Body of pancreas (tissue), 4 donors: ENCODE data around the gene DIRAS1. TPM values are rescaled to one million over a fixed set of nuclear protein-coding genes. Genes with fewer than 3 reads are reported as not detected.

Experiments
- ATAC-seq: fragments of 150-250 bp; one replicate; pipeline ENCODE4 v1.9.1; 2016
- DNase-seq, 4 donors: peaks; one replicate each; pipeline ENCODE4 v3.0.0-alpha.2; 2019
- H3K27ac ChIP-seq, 4 donors: fragments of 200-600 bp; sonication (generic); 1 replicate in 3 of 4; 2 replicates in 1 of 4; pipeline versions ENCODE4 v1.5.1 to v1.6.1; 2016 to 2019; ENCODE audit warnings: mild to moderate bottlenecking in 1 of 4, mixed read lengths in 1 of 4, moderate library complexity in 1 of 4
- H3K27me3 ChIP-seq, 2 donors: fragments of 200-600 bp; sonication (generic); one replicate each; pipeline ENCODE4 v1.6.0; 2016; ENCODE audit warnings: mild to moderate bottlenecking in 1 of 2
- H3K36me3 ChIP-seq, 2 donors: fragments of 200-600 bp; sonication (generic); replicated peaks in 1 of 2; 2 replicates each; pipeline ENCODE4 v1.5.1; 2016; ENCODE audit warnings: low read depth in 2 of 2; ENCODE audit not compliant: insufficient read depth in 1 of 2
- H3K4me1 ChIP-seq: fragments of 200-600 bp; sonication (generic); one replicate; pipeline ENCODE4 v1.6.0; 2016
- H3K4me3 ChIP-seq, 2 donors: fragments of 200-600 bp; sonication (generic); 1 replicate in 1 of 2; 2 replicates in 1 of 2; pipeline ENCODE4 v1.5.1; 2016 to 2019
- H3K9me3 ChIP-seq, 3 donors: fragments of 200-600 bp; sonication (generic); 1 replicate in 2 of 3; 2 replicates in 1 of 3; pipeline ENCODE4 v1.5.1; 2016
- POLR2A ChIP-seq, 3 donors: fragments of 450-650 bp; IDR thresholded peaks; one replicate each; pipeline ENCODE4 v1.6.1; 2016; ENCODE audit warnings: antibody characterized with exemption in 3 of 3, mild to moderate bottlenecking in 2 of 3
- WGBS, 2 donors: methylation state at CpG; one replicate each; pipeline ENCODE4 v1.1.5; 2017; 5-methylcytosine and 5-hydroxymethylcytosine counted together
- intact Hi-C: fragments of 100-400 bp; cut with DNase I; formaldehyde crosslinking; loops from one replicate; pipeline ENCODE4 v1.15.1; 2023
- total RNA-seq, 2 donors: library from RNA; depleted of rRNA; stranded (reverse); fragments of >200 nt; gene quantifications; one replicate each; pipeline ENCODE4 v1.1.0, GENCODE V29; 2016
- TF ChIP-seq, protein P1 (sequence below), 7 experiments: fragments of 450-650 bp in 4 of 7; fragments of 200-600 bp in 3 of 7; sonication (generic) in 3 of 7; IDR thresholded peaks; one replicate each; pipeline ENCODE4 v1.5.1; 2016 to 2019; ENCODE audit warnings: antibody characterized with exemption in 7 of 7

Gene DIRAS1
- total RNA-seq, 2 donors from 2014 or later, result 0.78 to 4.9 TPM

DNA sequence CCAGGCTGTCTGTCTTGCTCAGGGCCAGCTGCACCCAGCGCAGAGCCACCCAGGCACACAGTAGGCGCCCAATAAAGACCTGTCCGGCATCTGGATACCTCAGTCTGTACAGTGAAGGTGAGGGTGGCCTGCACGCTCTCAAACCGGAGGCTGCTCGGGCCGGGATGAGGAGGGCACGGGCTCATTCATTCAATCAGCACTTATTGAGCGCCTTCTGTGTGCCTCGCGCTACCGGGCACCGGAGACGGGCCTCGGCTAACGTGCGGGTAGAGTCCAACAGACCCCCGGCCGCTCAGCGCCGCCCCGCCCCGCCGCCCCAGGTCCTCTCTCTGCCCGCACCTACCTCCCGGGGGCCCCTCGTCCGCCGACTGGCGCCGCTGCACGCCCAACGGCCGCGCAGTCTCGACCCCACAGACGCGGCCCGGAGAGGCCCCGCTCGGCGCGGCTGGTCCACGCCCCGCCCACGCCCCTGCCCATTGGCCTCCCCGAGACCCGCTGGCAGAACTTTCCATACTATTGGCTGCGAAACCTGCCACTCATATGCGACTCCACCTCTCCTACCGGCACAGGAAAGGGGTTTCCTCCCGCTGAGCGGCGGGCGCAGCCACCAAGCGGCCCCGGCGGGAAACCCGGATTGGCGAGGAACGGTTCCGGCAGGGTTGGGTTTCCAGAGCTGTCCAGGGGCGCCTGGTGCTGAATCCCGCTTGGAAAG is 18.6 kb upstream of the DIRAS1 start, which contains the start of gene SLC39A3:
TSS of gene SLC39A3 (minus strand) at position 416 of the 712 bp plus-strand sequence. CDS start 2,760 bp downstream, outside the sequence.
- TF ChIP-seq, protein P1, sequence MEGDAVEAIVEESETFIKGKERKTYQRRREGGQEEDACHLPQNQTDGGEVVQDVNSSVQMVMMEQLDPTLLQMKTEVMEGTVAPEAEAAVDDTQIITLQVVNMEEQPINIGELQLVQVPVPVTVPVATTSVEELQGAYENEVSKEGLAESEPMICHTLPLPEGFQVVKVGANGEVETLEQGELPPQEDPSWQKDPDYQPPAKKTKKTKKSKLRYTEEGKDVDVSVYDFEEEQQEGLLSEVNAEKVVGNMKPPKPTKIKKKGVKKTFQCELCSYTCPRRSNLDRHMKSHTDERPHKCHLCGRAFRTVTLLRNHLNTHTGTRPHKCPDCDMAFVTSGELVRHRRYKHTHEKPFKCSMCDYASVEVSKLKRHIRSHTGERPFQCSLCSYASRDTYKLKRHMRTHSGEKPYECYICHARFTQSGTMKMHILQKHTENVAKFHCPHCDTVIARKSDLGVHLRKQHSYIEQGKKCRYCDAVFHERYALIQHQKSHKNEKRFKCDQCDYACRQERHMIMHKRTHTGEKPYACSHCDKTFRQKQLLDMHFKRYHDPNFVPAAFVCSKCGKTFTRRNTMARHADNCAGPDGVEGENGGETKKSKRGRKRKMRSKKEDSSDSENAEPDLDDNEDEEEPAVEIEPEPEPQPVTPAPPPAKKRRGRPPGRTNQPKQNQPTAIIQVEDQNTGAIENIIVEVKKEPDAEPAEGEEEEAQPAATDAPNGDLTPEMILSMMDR (IDR thresholded peaks at IDR 0.05), result peak in 4 of 7 experiments; percentile 19 to 55 (median 39)
- peak in 2 of 3 donors; percentile 35 to 36 for TF ChIP-seq POLR2A (IDR thresholded peaks at IDR 0.05)
- H3K9me3 ChIP-seq, result no peaks in the 10 kb centered on the region
- H3K27me3 ChIP-seq, result no peaks in the 10 kb centered on the region
- 0% methylated on average over 13 to 29 of the region's 64 CpGs for WGBS, 2 donors
- DNase-seq, result peak; percentile 99
- peak within 1 kb of the TSS; percentile 86 to 98 for H3K4me3 ChIP-seq
- no peaks in the 10 kb centered on the region for H3K36me3 ChIP-seq
- peak within 1 kb of the TSS in 3 of 4 donors; percentile 29 to 71 (median 41) for H3K27ac ChIP-seq
- ATAC-seq, result peak; percentile 100
- H3K4me1 ChIP-seq, result peaks cover 18% of the 10 kb centered on the region
- intact Hi-C loops, result no loop called here

- DNase-seq, result no peak
Observed at GRCh38 chr19:2736550-2737190, 15.5 kb upstream of the DIRAS1 start.

GRCh38 chr19:2735374-2735773 is 14.2 kb upstream of the DIRAS1 start:
- ATAC-seq, result no peak
- no peaks in the 10 kb centered on the region for H3K36me3 ChIP-seq
- DNase-seq, result no peak
- TF ChIP-seq, protein P1 (IDR thresholded peaks at IDR 0.05), result no peak
- no peak for TF ChIP-seq POLR2A (IDR thresholded peaks at IDR 0.05)
- WGBS, 2 donors, result 95 to 100% methylated on average over 3 to 8 of the region's 12 CpGs
- H3K4me3 ChIP-seq, result no peak overlapping the region
- no peaks in the 10 kb centered on the region for H3K9me3 ChIP-seq
- H3K4me1 ChIP-seq, result peaks cover 18% of the 10 kb centered on the region
- intact Hi-C loops, result no loop called here
- H3K27me3 ChIP-seq, result no peaks in the 10 kb centered on the region
- H3K27ac ChIP-seq, result no peak overlapping the region

More at GRCh38 chr19:2736550-2737190, 15.5 kb upstream of the DIRAS1 start:
- Histone ChIP-seq H3K27me3 (no peaks in the 10 kb centered on the region), H3K4me1 (peaks cover 18% of the 10 kb centered on the region), H3K9me3 (no peaks in the 10 kb centered on the region), H3K4me3 (no peak overlapping the region), H3K36me3 (no peaks in the 10 kb centered on the region), H3K27ac (no peak overlapping the region)
- TF ChIP-seq, protein P1 (IDR thresholded peaks at IDR 0.05), result no peak
- no peak for TF ChIP-seq POLR2A (IDR thresholded peaks at IDR 0.05)
- intact Hi-C loops, result no loop called here
- 91 to 96% methylated on average over 8 to 15 of the region's 15 CpGs for WGBS, 2 donors
- no peak for ATAC-seq

GRCh38 chr19:2734589-2735288 is 13.6 kb upstream of the DIRAS1 start:
- DNase-seq (no peak), ATAC-seq (no peak)
- intact Hi-C loops, result no loop called here
- Histone ChIP-seq H3K4me3 (no peak overlapping the region), H3K9me3 (no peaks in the 10 kb centered on the region), H3K27me3 (no peaks in the 10 kb centered on the region), H3K27ac (no peak overlapping the region), H3K4me1 (peaks cover 14% of the 10 kb centered on the region), H3K36me3 (no peaks in the 10 kb centered on the region)
- TF ChIP-seq, protein P1 (IDR thresholded peaks at IDR 0.05), result no peak
- no peak for TF ChIP-seq POLR2A (IDR thresholded peaks at IDR 0.05)
- WGBS, 2 donors, result 84 to 86% methylated on average over 21 to 25 of the region's 26 CpGs
